Left lung (tissue), 10 donors: ENCODE data around the gene SUOX. TPM values are rescaled to one million over a fixed set of nuclear protein-coding genes. Genes with fewer than 3 reads are reported as not detected.
"Not testable (repeated sequence)": the region's sequence is repeated elsewhere in the genome, so short reads cannot be mapped to it uniquely, and the experiment has no call there.

ENCODE experiments used
- ATAC-seq: fragments of 200-7000 bp; cut with Tn5 transposase; one replicate; pipeline ENCODE4 v1.9.1; 2020; ENCODE audit warnings: moderate library complexity
- DNase-seq, 4 donors: peaks; one replicate each; pipeline ENCODE4 v3.0.0-alpha.2; 2013 to 2020
- H3K27ac ChIP-seq, 2 donors: fragments of 200-600 bp; sonication (generic) in 1 of 2; one replicate each; pipeline versions ENCODE4 v1.5.0 to v1.8.0; 2020 to 2021
- H3K27me3 ChIP-seq, 2 donors: fragments of 200-600 bp; sonication (generic) in 1 of 2; one replicate each; pipeline versions ENCODE4 v1.5.0 to v1.8.0; 2020 to 2021
- H3K36me3 ChIP-seq, 2 donors: fragments of 200-600 bp; sonication (generic) in 1 of 2; one replicate each; pipeline versions ENCODE4 v1.5.0 to v1.8.0; 2020 to 2021
- H3K4me1 ChIP-seq, 2 donors: fragments of 200-600 bp; one replicate each; pipeline ENCODE4 v1.8.0; 2021
- H3K4me3 ChIP-seq, 2 donors: fragments of 200-600 bp; sonication (generic) in 1 of 2; one replicate each; pipeline versions ENCODE4 v1.5.0 to v1.8.0; 2020 to 2021; ENCODE audit warnings: mild to moderate bottlenecking in 1 of 2
- H3K9me3 ChIP-seq, 2 donors: fragments of 200-600 bp; sonication (generic) in 1 of 2; one replicate each; pipeline versions ENCODE4 v1.5.0 to v1.8.0; 2020 to 2021
- CTCF ChIP-seq, 2 donors: fragments of 200-600 bp; sonication (generic) in 1 of 2; IDR thresholded peaks; one replicate each; pipeline versions ENCODE4 v1.5.0 to v1.8.0; 2021; ENCODE audit warnings: antibody characterized with exemption in 2 of 2
- intact Hi-C, 2 donors: fragments of 100-400 bp; cut with DNase I; formaldehyde crosslinking; loops; one replicate each; pipeline versions ENCODE4 v1.11.2 to v1.14.2; 2022
- polyA plus RNA-seq, 6 donors: library from polyadenylated mRNA; unstranded; fragments of 120-200 nt; gene quantifications; one replicate each; pipeline ENCODE4 v1.2.1, GENCODE V29; 2013; ENCODE audit not compliant: insufficient read length in 6 of 6
- total RNA-seq, 2 donors: library from RNA; stranded (reverse); fragmentation: NEBNext Ultra II Directional; extraction: Animal tissue kit (Norgen Biotek cat#: 25700); gene quantifications; one replicate each; pipeline ENCODE4 v1.2.1, GENCODE V29; 2021
- donor health status: DM: no; HTN: yes; CAD: no.
- donor health status: DM: no; HTN: no; CAD: no.

The SUOX gene
- total and polyA plus RNA-seq, 8 donors, result 26.1 to 49.6 (median 41.2) TPM

DNA sequence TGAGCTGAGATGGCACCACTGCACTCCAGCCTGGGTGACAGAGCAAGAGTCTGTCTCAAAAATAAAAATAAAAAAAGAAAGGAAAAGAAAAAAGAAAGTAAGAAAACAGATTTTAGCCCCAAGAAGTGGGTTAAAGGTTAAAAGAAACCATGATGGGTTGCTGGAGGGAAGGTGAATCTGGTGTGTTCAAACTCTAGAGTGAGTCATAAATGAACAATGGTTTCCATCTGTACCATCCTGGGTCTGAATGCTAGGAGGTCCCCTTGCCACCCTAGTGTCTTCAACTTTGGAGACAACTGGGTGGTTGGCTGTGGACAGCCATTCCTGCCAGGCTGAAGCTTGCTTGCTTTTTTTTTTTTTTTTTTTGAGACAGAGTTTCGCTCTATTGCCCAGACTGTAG is 43.1 kb downstream of the SUOX start:
- intact Hi-C loops, result no loop called here
- ATAC-seq (no peak), DNase-seq (no peak)
- H3K27me3 ChIP-seq, result no peaks in the 10 kb centered on the region
- H3K27ac ChIP-seq, result no peak overlapping the region
- no peaks in the 10 kb centered on the region for H3K9me3 ChIP-seq
- peaks cover 0 to 39% of the 10 kb centered on the region in 2 donors for H3K36me3 ChIP-seq
- H3K4me1 ChIP-seq, result peaks cover 13 to 24% of the 10 kb centered on the region in 2 donors
- TF ChIP-seq CTCF (IDR thresholded peaks at IDR 0.05), result no peak
- H3K4me3 ChIP-seq, result no peak overlapping the region

DNA sequence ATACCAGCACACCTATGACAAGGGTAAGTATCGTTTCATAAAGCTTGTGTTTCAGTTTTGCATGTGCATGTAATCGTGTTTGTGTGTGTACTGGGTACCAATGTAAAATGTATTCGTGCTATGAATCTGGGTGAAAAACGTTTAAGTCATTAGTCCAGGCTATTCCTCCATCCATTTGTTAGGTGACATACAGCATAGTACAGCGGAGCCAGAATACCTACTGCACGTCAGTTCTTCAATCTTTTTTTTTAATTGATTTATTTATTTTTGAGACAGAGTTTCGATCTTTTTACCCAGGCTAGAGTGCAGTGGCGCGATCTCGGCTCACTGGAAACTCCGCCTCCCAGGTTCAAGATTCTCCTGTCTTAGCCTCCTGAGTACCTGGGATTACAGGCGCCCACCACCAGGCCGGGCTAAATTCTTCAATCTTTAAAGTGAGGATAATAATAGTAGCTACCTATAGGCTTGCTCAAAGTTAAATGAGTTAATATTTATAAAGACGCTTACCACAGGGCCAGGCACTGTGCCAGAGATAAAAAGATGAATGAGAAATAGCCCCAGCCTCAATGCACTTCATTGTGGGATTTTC is 44.0 kb downstream of the SUOX start:
- H3K9me3 ChIP-seq, result no peaks in the 10 kb centered on the region
- H3K27me3 ChIP-seq, result no peaks in the 10 kb centered on the region
- intact Hi-C loops, result no loop called here
- DNase-seq, result no peak
- peak overlapping the region; percentile 75 to 86 for H3K4me3 ChIP-seq
- no peak for TF ChIP-seq CTCF (IDR thresholded peaks at IDR 0.05)
- peak; percentile 1 for ATAC-seq
- peaks cover 13 to 24% of the 10 kb centered on the region in 2 donors for H3K4me1 ChIP-seq
- peak overlapping the region; percentile 86 to 93 for H3K27ac ChIP-seq
- peaks cover 0 to 39% of the 10 kb centered on the region in 2 donors for H3K36me3 ChIP-seq

GRCh38 chr12:56041552-56042429 is 44.7 kb downstream of the SUOX start, which contains the start of gene RPS26:
Gene RPS26, plus strand, starts transcription at chr12:56041918. Its CDS starts 249 bp downstream, at chr12:56042167.
- peak; percentile 93 for ATAC-seq
- H3K4me3 ChIP-seq, result peak within 1 kb of the TSS; percentile 75 to 86
- intact Hi-C loops, result no loop called here

DNA sequence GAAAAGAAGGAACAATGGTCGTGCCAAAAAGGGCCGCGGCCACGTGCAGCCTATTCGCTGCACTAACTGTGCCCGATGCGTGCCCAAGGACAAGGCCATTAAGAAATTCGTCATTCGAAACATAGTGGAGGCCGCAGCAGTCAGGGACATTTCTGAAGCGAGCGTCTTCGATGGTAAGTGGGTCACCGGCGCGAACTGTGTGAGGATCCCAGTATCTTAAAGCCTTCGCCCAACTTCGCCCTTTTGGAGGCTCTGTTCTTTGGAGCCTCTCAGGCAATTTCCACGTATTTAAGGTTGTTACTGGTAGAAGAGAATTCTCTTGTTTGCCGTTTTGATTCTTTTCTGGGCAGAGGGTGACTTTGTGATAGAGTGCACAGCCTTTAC is 45.3 kb downstream of the SUOX start:
- DNase-seq, H3K9me3 ChIP-seq, intact Hi-C loops, ATAC-seq, H3K27me3 ChIP-seq: not testable (repeated sequence)
- Histone ChIP-seq H3K27ac (peak overlapping the region; percentile 86 to 93), H3K4me1 (peaks cover 13 to 29% of the 10 kb centered on the region in 2 donors), H3K36me3 (peaks cover 0 to 32% of the 10 kb centered on the region in 2 donors), H3K4me3 (peak overlapping the region; percentile 75 to 86)

More at GRCh38 chr12:56041552-56042429, 44.7 kb downstream of the SUOX start, which contains the start of gene RPS26:
- peaks cover 0 to 32% of the 10 kb centered on the region in 2 donors for H3K36me3 ChIP-seq
- H3K9me3 ChIP-seq, result no peaks in the 10 kb centered on the region
- H3K4me1 ChIP-seq, result peaks cover 13 to 24% of the 10 kb centered on the region in 2 donors
- H3K27me3 ChIP-seq, result no peaks in the 10 kb centered on the region
- peak in 1 of 2 donors; percentile 22 for TF ChIP-seq CTCF (IDR thresholded peaks at IDR 0.05)
- peak within 1 kb of the TSS; percentile 86 to 93 for H3K27ac ChIP-seq
- DNase-seq, result peak; percentile 94 to 99 (median 98)

DNA sequence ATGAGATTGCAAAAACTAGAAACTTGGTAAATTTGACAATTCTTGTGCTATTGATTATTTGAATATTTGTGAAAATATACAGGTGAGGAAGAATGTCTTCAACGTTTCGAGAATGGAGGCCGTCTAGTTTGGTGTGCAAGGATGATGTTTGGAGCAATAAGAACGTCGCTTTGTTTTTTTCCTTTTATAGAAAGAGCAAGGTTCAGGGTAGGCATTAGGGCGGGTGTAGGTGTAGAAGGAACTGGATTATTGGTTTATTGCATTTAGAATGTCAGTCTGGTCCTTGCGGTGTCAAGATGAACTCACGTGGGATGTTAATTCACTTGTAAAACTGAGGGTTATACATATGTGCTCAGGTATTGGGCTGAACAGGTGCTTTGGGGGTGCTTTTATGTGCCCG is 45.8 kb downstream of the SUOX start:
- Histone ChIP-seq H3K4me3 (peak overlapping the region; percentile 75 to 86), H3K4me1 (peaks cover 13 to 31% of the 10 kb centered on the region in 2 donors), H3K36me3 (peaks cover 0 to 32% of the 10 kb centered on the region in 2 donors), H3K9me3 (no peaks in the 10 kb centered on the region), H3K27me3 (no peaks in the 10 kb centered on the region), H3K27ac (peak overlapping the region in 1 of 2 donors; percentile 93)
- ATAC-seq (no peak), DNase-seq (no peak)
- intact Hi-C loops, result no loop called here
- no peak for TF ChIP-seq CTCF (IDR thresholded peaks at IDR 0.05)
